Right lobe of liver (tissue), 6 donors: ENCODE measurements around the gene PRDM15. TPM values are rescaled to one million over a fixed set of nuclear protein-coding genes. Genes with fewer than 3 reads are reported as not detected.

ENCODE experiments used
- ATAC-seq, 4 donors: fragments of 200-7000 bp; cut with Tn5 transposase; one replicate each; pipeline ENCODE4 v1.9.1; 2020; ENCODE audit warnings: mild to moderate bottlenecking in 4 of 4, moderate library complexity in 4 of 4
- DNase-seq, 3 donors: peaks; one replicate each; pipeline ENCODE4 v3.0.0-alpha.2; 2020
- H3K27ac ChIP-seq, 3 donors: fragments of 200-600 bp; one replicate each; pipeline ENCODE4 v1.8.0; 2022
- H3K27me3 ChIP-seq, 2 donors: fragments of 200-600 bp; one replicate each; pipeline ENCODE4 v1.8.0; 2022
- H3K36me3 ChIP-seq, 4 donors: fragments of 200-600 bp; sonication (generic) in 1 of 4; one replicate each; pipeline versions ENCODE4 v1.5.1 to v1.8.0; 2017 to 2022; ENCODE audit warnings: control low read depth in 1 of 4
- H3K4me1 ChIP-seq, 4 donors: fragments of 200-600 bp; sonication (generic) in 1 of 4; one replicate each; pipeline versions ENCODE4 v1.5.1 to v1.8.0; 2017 to 2022; ENCODE audit warnings: control low read depth in 1 of 4
- H3K4me3 ChIP-seq, 3 donors: fragments of 200-600 bp; one replicate each; pipeline ENCODE4 v1.8.0; 2022
- H3K9me3 ChIP-seq, 4 donors: fragments of 200-600 bp; sonication (generic) in 1 of 4; one replicate each; pipeline versions ENCODE4 v1.5.1 to v1.8.0; 2017 to 2022; ENCODE audit warnings: control low read depth in 1 of 4
- CTCF ChIP-seq, 4 donors: fragments of 200-600 bp in 3 of 4; fragments of 450-650 bp in 1 of 4; IDR thresholded peaks; one replicate each; pipeline versions ENCODE4 v1.5.1 to v1.8.0; 2016 to 2022; ENCODE audit warnings: antibody characterized with exemption in 4 of 4, mild to moderate bottlenecking in 2 of 4
- POLR2A ChIP-seq: fragments of 450-650 bp; IDR thresholded peaks from one replicate; pipeline ENCODE4 v1.6.1; 2017; ENCODE audit warnings: antibody characterized with exemption, mild to moderate bottlenecking
- WGBS: methylation state at CpG from one replicate; pipeline ENCODE4 v1.1.6; 2018; ENCODE audit warnings: low coverage, low lambda C conversion rate; ENCODE audit not compliant: insufficient coverage; ENCODE audit errors: missing lambda C conversion rate; 5-methylcytosine and 5-hydroxymethylcytosine counted together
- intact Hi-C, 2 donors: fragments of 100-400 bp; cut with DNase I; formaldehyde crosslinking; loops; one replicate each; pipeline versions ENCODE4 v1.11.2 to v1.14.1; 2022
- total RNA-seq, 6 experiments: library from RNA; depleted of rRNA in 2 of 6; stranded (reverse); fragments of >200 nt in 2 of 6; fragmentation: NEBNext Ultra II Directional in 3 of 6; extraction: Animal tissue kit (Norgen Biotek cat#: 25700) in 3 of 6; gene quantifications; one replicate each; pipeline versions ENCODE4 v1.1.0 to v1.2.4, GENCODE V29; 2016 to 2023
- donor health status: DM: no; HTN: yes; CAD: no.
- donor health status: DM: no; HTN: no; CAD: no.
- donor health status: DM: no; HTN: no; CAD: no.
- donor health status: DM: no; HTN: yes; CAD: no.
- donor health status: DM: no; HTN: yes; CAD: no.

PRDM15 gene
- total RNA-seq, 6 experiments from 2014 or later: 1.9 to 4.0 (median 2.7) TPM

GRCh38 chr21:41761211-41761933 lies 117.8 kb downstream of the PRDM15 start:
- ATAC-seq: peak; percentile 41 to 59 (median 50)
- Histone ChIP-seq H3K4me3 (peak overlapping the region; percentile 4 to 31 (median 13)), H3K27me3 (no peaks in the 10 kb centered on the region), H3K4me1 (peaks cover 0 to 78% (median 36%) of the 10 kb centered on the region in 4 donors), H3K9me3 (no peaks in the 10 kb centered on the region), H3K36me3 (peaks cover 0 to 4% (median 0%) of the 10 kb centered on the region in 4 donors), H3K27ac (peak overlapping the region; percentile 31 to 73 (median 43))
- peak; percentile 70 to 79 (median 71) for DNase-seq
- TF ChIP-seq CTCF (IDR thresholded peaks at IDR 0.05) (no peak), POLR2A (no peak)
- 1% methylated on average over 22 of the region's 22 CpGs for WGBS
- intact Hi-C loops: no loop called here

GRCh38 chr21:41760411-41760810 lies 118.7 kb downstream of the PRDM15 start:
- intact Hi-C loops: no loop called here
- no peak for ATAC-seq
- Histone ChIP-seq H3K27me3 (no peaks in the 10 kb centered on the region), H3K36me3 (peaks cover 0 to 12% (median 0%) of the 10 kb centered on the region in 4 donors), H3K27ac (peak overlapping the region in 1 of 3 donors; percentile 73), H3K9me3 (no peaks in the 10 kb centered on the region), H3K4me3 (no peak overlapping the region), H3K4me1 (peaks cover 0 to 75% (median 35%) of the 10 kb centered on the region in 4 donors)
- no peak for DNase-seq
- TF ChIP-seq POLR2A: no peak
- no peak for TF ChIP-seq CTCF (IDR thresholded peaks at IDR 0.05)
- WGBS: 68% methylated on average over 4 of the region's 9 CpGs

- 100% methylated on average over 3 of the region's 5 CpGs for WGBS
- ATAC-seq (no peak), DNase-seq (no peak)
- Histone ChIP-seq H3K9me3 (no peaks in the 10 kb centered on the region), H3K27ac (peak overlapping the region in 1 of 3 donors; percentile 64), H3K4me3 (no peak overlapping the region), H3K36me3 (peaks cover 0 to 12% (median 2%) of the 10 kb centered on the region in 4 donors), H3K27me3 (no peaks in the 10 kb centered on the region), H3K4me1 (peaks cover 0 to 70% (median 33%) of the 10 kb centered on the region in 4 donors)
- intact Hi-C loops: no loop called here
- TF ChIP-seq CTCF (IDR thresholded peaks at IDR 0.05) (no peak), POLR2A (no peak)
Measured at GRCh38 chr21:41759926-41760325, 119.2 kb downstream of the PRDM15 start.

GRCh38 chr21:41759214-41759840 lies 119.8 kb downstream of the PRDM15 start:
- peaks cover 0 to 64% (median 30%) of the 10 kb centered on the region in 4 donors for H3K4me1 ChIP-seq
- 95% methylated on average over 4 of the region's 11 CpGs for WGBS
- H3K27me3 ChIP-seq: no peaks in the 10 kb centered on the region
- peak overlapping the region in 1 of 3 donors; percentile 64 for H3K27ac ChIP-seq
- no peak for TF ChIP-seq CTCF (IDR thresholded peaks at IDR 0.05)
- no peak for TF ChIP-seq POLR2A
- H3K4me3 ChIP-seq: no peak overlapping the region
- no peaks in the 10 kb centered on the region for H3K9me3 ChIP-seq
- H3K36me3 ChIP-seq: peaks cover 0 to 12% (median 2%) of the 10 kb centered on the region in 4 donors
- no peak for ATAC-seq
- intact Hi-C loops: no loop called here
- no peak for DNase-seq
